Stimulated activated naive CD8-positive, alpha-beta T cell treated with anti-CD3 and anti-CD28 coated beads, Interleukin-15, Interleukin-2, amounts not matched to agents 100 ng/mL and 50 ng/mL, for 24 hours (primary cell): ENCODE results near the gene FEM1A.
A peak's percentile ranks its signal among the peaks of the same experiment; 100 is the strongest.
"Not testable (repeated sequence)": the region's sequence is repeated elsewhere in the genome, so short reads cannot be mapped to it uniquely, and the experiment has no call there.

ENCODE experiments used
- H3K27ac Mint-ChIP-seq: one replicate; pipeline ENCODE4 v1.8.0; 2021; ENCODE audit warnings: mild to moderate bottlenecking, mixed read lengths
- H3K27me3 Mint-ChIP-seq: one replicate; pipeline ENCODE4 v1.8.0; 2021; ENCODE audit warnings: mixed read lengths
- H3K36me3 Mint-ChIP-seq: one replicate; pipeline ENCODE4 v1.8.0; 2021; ENCODE audit warnings: low read depth, mixed read lengths
- H3K4me1 Mint-ChIP-seq: one replicate; pipeline ENCODE4 v1.8.0; 2021; ENCODE audit warnings: low read depth, mixed read lengths
- H3K4me3 Mint-ChIP-seq: one replicate; pipeline ENCODE4 v1.8.0; 2021; ENCODE audit warnings: mild to moderate bottlenecking, mixed read lengths
- H3K9me3 Mint-ChIP-seq: one replicate; pipeline ENCODE4 v1.8.0; 2021; ENCODE audit warnings: mixed read lengths

FEM1A gene

GRCh38 chr19:4832776-4833175, 41.2 kb downstream of the FEM1A start:
- Mint-ChIP-seq H3K4me3 (peak overlapping the region; percentile 48), H3K9me3 (no peaks in the 10 kb centered on the region), H3K27me3 (no peaks in the 10 kb centered on the region), H3K27ac (peak overlapping the region; percentile 41), H3K4me1 (peaks cover 31% of the 10 kb centered on the region), H3K36me3 (peaks cover 9% of the 10 kb centered on the region)

- Mint-ChIP-seq H3K4me3 (no peak overlapping the region), H3K36me3 (peaks cover 14% of the 10 kb centered on the region), H3K9me3 (no peaks in the 10 kb centered on the region), H3K4me1 (peaks cover 19% of the 10 kb centered on the region), H3K27ac (no peak overlapping the region), H3K27me3 (no peaks in the 10 kb centered on the region)
Measured at GRCh38 chr19:4839192-4839591, 47.7 kb downstream of the FEM1A start.

- Mint-ChIP-seq H3K9me3 (no peaks in the 10 kb centered on the region), H3K27ac (no peak overlapping the region), H3K4me1 (peaks cover 13% of the 10 kb centered on the region), H3K27me3 (no peaks in the 10 kb centered on the region), H3K36me3 (peaks cover 13% of the 10 kb centered on the region), H3K4me3 (no peak overlapping the region)
Measured at GRCh38 chr19:4843647-4843965, 52.1 kb downstream of the FEM1A start.

- no peaks in the 10 kb centered on the region for H3K27me3 Mint-ChIP-seq
- H3K36me3 Mint-ChIP-seq, result peaks cover 13% of the 10 kb centered on the region
- H3K4me3 Mint-ChIP-seq, result no peak overlapping the region
- no peaks in the 10 kb centered on the region for H3K9me3 Mint-ChIP-seq
- peaks cover 13% of the 10 kb centered on the region for H3K4me1 Mint-ChIP-seq
- no peak overlapping the region for H3K27ac Mint-ChIP-seq
Measured at GRCh38 chr19:4844348-4845179, 53.0 kb downstream of the FEM1A start.

GRCh38 chr19:4845975-4846374, 54.4 kb downstream of the FEM1A start:
- H3K4me1 Mint-ChIP-seq, result not testable (repeated sequence)

GRCh38 chr19:4847190-4847973, 55.8 kb downstream of the FEM1A start:
- Mint-ChIP-seq H3K36me3 (peaks cover 8% of the 10 kb centered on the region), H3K9me3 (no peaks in the 10 kb centered on the region), H3K27me3 (no peaks in the 10 kb centered on the region), H3K4me3 (no peak overlapping the region), H3K27ac (no peak overlapping the region), H3K4me1 (no peaks in the 10 kb centered on the region)

More at GRCh38 chr19:4845975-4846374, 54.4 kb downstream of the FEM1A start:
- H3K4me3 Mint-ChIP-seq, H3K36me3 Mint-ChIP-seq, H3K9me3 Mint-ChIP-seq, H3K27ac Mint-ChIP-seq, H3K27me3 Mint-ChIP-seq: not testable (repeated sequence)

- no peak overlapping the region for H3K27ac Mint-ChIP-seq
- H3K36me3 Mint-ChIP-seq, result peaks cover 8% of the 10 kb centered on the region
- no peaks in the 10 kb centered on the region for H3K4me1 Mint-ChIP-seq
- no peaks in the 10 kb centered on the region for H3K27me3 Mint-ChIP-seq
- no peak overlapping the region for H3K4me3 Mint-ChIP-seq
- no peaks in the 10 kb centered on the region for H3K9me3 Mint-ChIP-seq
Measured at GRCh38 chr19:4849019-4849418, 57.5 kb downstream of the FEM1A start.
